Adrenal gland (tissue), 12 donors: Measurements from ENCODE around the gene KIZ. TPM values are rescaled to one million over a fixed set of nuclear protein-coding genes. Genes with fewer than 3 reads are reported as not detected.

Experiments
- DNase-seq, 7 donors: peaks; one replicate each; pipeline ENCODE4 v3.0.0-alpha.2; 2019 to 2020
- H3K27ac ChIP-seq, 5 donors: fragments of 200-600 bp; sonication (generic) in 4 of 5; 1 replicate in 3 of 5; 2 replicates in 2 of 5; pipeline versions ENCODE4 v1.5.1 to v1.8.0; 2016 to 2020; ENCODE audit warnings: mild to moderate bottlenecking in 1 of 5
- H3K27me3 ChIP-seq: fragments of 200-600 bp; 2 replicates; pipeline ENCODE4 v1.8.0; 2021
- H3K36me3 ChIP-seq, 2 donors: fragments of 200-600 bp; replicated peaks in 1 of 2; 1 replicate in 1 of 2; 2 replicates in 1 of 2; pipeline versions ENCODE4 v1.5.1 to v1.8.0; 2018 to 2022
- H3K4me1 ChIP-seq, 2 donors: fragments of 200-600 bp; replicated peaks in 1 of 2; 1 replicate in 1 of 2; 2 replicates in 1 of 2; pipeline versions ENCODE4 v1.5.1 to v1.8.0; 2018 to 2021
- H3K4me3 ChIP-seq, 4 donors: fragments of 200-600 bp; sonication (generic) in 3 of 4; one replicate each; pipeline ENCODE4 v1.5.1; 2016 to 2018
- H3K9me3 ChIP-seq, 3 donors: fragments of 200-600 bp; sonication (generic) in 1 of 3; replicated peaks in 1 of 3; 1 replicate in 2 of 3; 2 replicates in 1 of 3; pipeline versions ENCODE4 v1.5.1 to v1.8.0; 2016 to 2021
- CTCF ChIP-seq, 6 experiments: fragments of 450-650 bp in 4 of 6; fragments of 200-600 bp in 2 of 6; sonication (generic) in 1 of 6; IDR thresholded peaks; 1 replicate in 5 of 6; 2 replicates in 1 of 6; pipeline versions ENCODE4 v1.5.1 to v1.8.0; 2016 to 2021; ENCODE audit warnings: antibody characterized with exemption in 6 of 6, mild to moderate bottlenecking in 2 of 6, moderate library complexity in 1 of 6
- POLR2A ChIP-seq, 2 donors: fragments of 450-650 bp; IDR thresholded peaks; one replicate each; pipeline ENCODE4 v1.6.1; 2017; ENCODE audit warnings: antibody characterized with exemption in 2 of 2, mild to moderate bottlenecking in 2 of 2, moderate library complexity in 1 of 2
- WGBS, 4 donors: extraction: QIAGEN DNeasy Blood & Tissue Kit in 2 of 4; methylation state at CpG; one replicate each; pipeline versions ENCODE4 v1.1.5 to v1.1.7; 2013 to 2017; 5-methylcytosine and 5-hydroxymethylcytosine counted together
- intact Hi-C, 2 donors: fragments of 100-400 bp; cut with DNase I; formaldehyde crosslinking; loops; one replicate each; pipeline versions ENCODE4 v1.14.1 to v1.15.0; 2022 to 2023
- polyA plus RNA-seq, 3 donors: library from polyadenylated mRNA; stranded (reverse); fragments of 200-250 nt in 2 of 3; fragments of 350-450 nt in 1 of 3; fragmentation: Illumina TruSeq in 1 of 3; extraction: RNeasy Lipid Tissue Mini Kit (QIAGEN cat#74804) in 1 of 3; gene quantifications; one replicate each; pipeline ENCODE4 v1.2.3, GENCODE V29; 2013 to 2014
- total RNA-seq, 9 donors: library from RNA; depleted of rRNA in 4 of 9; stranded (reverse); fragments of >200 nt in 4 of 9; fragments of 120-200 nt in 1 of 9; fragmentation: NEBNext Ultra II Directional in 1 of 9; extraction: Animal tissue kit (Norgen Biotek cat#: 25700) in 1 of 9; gene quantifications; one replicate each; pipeline versions ENCODE4 v1.1.0 to v1.2.4, GENCODE V29; 2013 to 2023
- donor health status: healthy with polysubstance abuse.
- donor health status: Bipolar disorder and iron deficiency.
- donor health status: DM: yes; HTN: yes; CAD: no.
- donor health status: DM: no; HTN: no; CAD: no.
- donor health status: DM: no; HTN: no; CAD: no.
- donor health status: DM: yes; HTN: yes; CAD: no.

KIZ gene
- total and polyA plus RNA-seq, 12 donors = 10.4 to 62.9 (median 15.3) TPM

- Histone ChIP-seq H3K9me3 (no peaks in the 10 kb centered on the region), H3K27me3 (no peaks in the 10 kb centered on the region), H3K4me1 (no peaks in the 10 kb centered on the region), H3K4me3 (no peak overlapping the region), H3K36me3 (peaks cover 0 to 6% of the 10 kb centered on the region in 2 donors), H3K27ac (no peak overlapping the region)
- no peak for DNase-seq
- no peak for TF ChIP-seq POLR2A (IDR thresholded peaks at IDR 0.05)
- TF ChIP-seq CTCF (IDR thresholded peaks at IDR 0.05) = no peak
- 88 to 93% (median 91%) methylated on average over 6 of the region's 6 CpGs for WGBS, 4 donors
- intact Hi-C loops = no loop called here
These were observed 99.5 kb downstream of the KIZ start for GRCh38 chr20:21225215-21225947.

- TF ChIP-seq CTCF (IDR thresholded peaks at IDR 0.05) (no peak), POLR2A (IDR thresholded peaks at IDR 0.05) (no peak)
- intact Hi-C loops = no loop called here
- Histone ChIP-seq H3K4me3 (no peak overlapping the region), H3K27ac (no peak overlapping the region), H3K27me3 (no peaks in the 10 kb centered on the region), H3K36me3 (peaks cover 0 to 7% of the 10 kb centered on the region in 2 donors), H3K4me1 (no peaks in the 10 kb centered on the region), H3K9me3 (no peaks in the 10 kb centered on the region)
- no peak for DNase-seq
- WGBS, 4 donors = 72 to 91% (median 84%) methylated on average over 3 of the region's 3 CpGs
These were observed 102.6 kb downstream of the KIZ start for GRCh38 chr20:21228511-21228910.

- peaks cover 0 to 7% of the 10 kb centered on the region in 2 donors for H3K36me3 ChIP-seq
- H3K4me1 ChIP-seq = no peaks in the 10 kb centered on the region
- H3K27ac ChIP-seq = no peak overlapping the region
- peak in 3 of 7 donors; percentile 19 to 40 (median 28) for DNase-seq
- no peaks in the 10 kb centered on the region for H3K9me3 ChIP-seq
- WGBS, 4 donors = 87 to 94% (median 92%) methylated on average over 2 of the region's 2 CpGs
- intact Hi-C loops = no loop called here
- H3K27me3 ChIP-seq = no peaks in the 10 kb centered on the region
- no peak overlapping the region for H3K4me3 ChIP-seq
- TF ChIP-seq CTCF (IDR thresholded peaks at IDR 0.05) (no peak), POLR2A (IDR thresholded peaks at IDR 0.05) (no peak)
These were observed 103.3 kb downstream of the KIZ start for GRCh38 chr20:21229163-21229562.

- no peak overlapping the region for H3K4me3 ChIP-seq
- no peak overlapping the region for H3K27ac ChIP-seq
- intact Hi-C loops = loop anchor here in 1 of 2 donors (5.0 kb wide), 1 partner anchor 277 kb away; no protein-coding TSS in a partner anchor
- H3K36me3 ChIP-seq = peaks cover 0 to 7% of the 10 kb centered on the region in 2 donors
- WGBS, 4 donors = 90 to 98% (median 95%) methylated on average over 3 of the region's 3 CpGs
- H3K4me1 ChIP-seq = no peaks in the 10 kb centered on the region
- no peaks in the 10 kb centered on the region for H3K9me3 ChIP-seq
- no peak for DNase-seq
- TF ChIP-seq POLR2A (IDR thresholded peaks at IDR 0.05) (no peak), CTCF (IDR thresholded peaks at IDR 0.05) (no peak)
- H3K27me3 ChIP-seq = no peaks in the 10 kb centered on the region
These were observed 104.3 kb downstream of the KIZ start for GRCh38 chr20:21230220-21230619.
